Thoracic aorta (tissue), 2 donors: Measurements from ENCODE around the gene PRKAG1. TPM values are rescaled to one million over a fixed set of nuclear protein-coding genes. Genes with fewer than 3 reads are reported as not detected.

Experiments
- ATAC-seq: fragments of 150-250 bp; one replicate; pipeline ENCODE4 v1.8.0; 2017; ENCODE audit warnings: low read depth; ENCODE audit not compliant: insufficient number of reproducible peaks, low FRiP score
- DNase-seq: peaks from one replicate; pipeline ENCODE4 v3.0.0-alpha.2; 2020; ENCODE audit warnings: low spot score
- H3K27ac ChIP-seq, 2 donors: fragments of 200-600 bp; sonication (generic); 1 replicate in 1 of 2; 2 replicates in 1 of 2; pipeline ENCODE4 v1.5.1; 2016; ENCODE audit warnings: mild to moderate bottlenecking in 2 of 2, moderate library complexity in 2 of 2
- H3K27me3 ChIP-seq: fragments of 200-600 bp; sonication (generic); replicated peaks from 2 replicates; pipeline ENCODE4 v1.6.0; 2016; ENCODE audit warnings: mild to moderate bottlenecking; ENCODE audit not compliant: insufficient read depth
- H3K36me3 ChIP-seq: fragments of 200-600 bp; sonication (generic); one replicate; pipeline ENCODE4 v1.5.1; 2016
- H3K4me1 ChIP-seq, 2 donors: fragments of 200-600 bp; sonication (generic); 1 replicate in 1 of 2; 2 replicates in 1 of 2; pipeline versions ENCODE4 v1.5.1 to v1.6.0; 2016; ENCODE audit warnings: low read depth in 2 of 2, mild to moderate bottlenecking in 1 of 2; ENCODE audit not compliant: control insufficient read depth in 1 of 2
- H3K4me3 ChIP-seq: fragments of 200-600 bp; sonication (generic); 2 replicates; pipeline ENCODE4 v1.5.1; 2016; ENCODE audit warnings: mild to moderate bottlenecking
- H3K9me3 ChIP-seq: fragments of 200-600 bp; sonication (generic); 2 replicates; pipeline ENCODE4 v1.5.1; 2016
- CTCF ChIP-seq: fragments of 200-600 bp; sonication (generic); IDR thresholded peaks from one replicate; pipeline ENCODE4 v1.5.1; 2019; ENCODE audit warnings: antibody characterized with exemption
- total RNA-seq, 2 donors: library from RNA; depleted of rRNA; stranded (reverse); fragments of >200 nt; gene quantifications; one replicate each; pipeline versions ENCODE4 v1.1.0 to v1.2.3, GENCODE V29; 2016

Gene PRKAG1
- total RNA-seq, 2 donors from 2014 or later = 53.2 to 68.1 TPM

GRCh38 chr12:49043241-49043640 lies 24.7 kb upstream of the PRKAG1 start:
- no peak overlapping the region for H3K4me3 ChIP-seq
- H3K36me3 ChIP-seq = peaks cover 95% of the 10 kb centered on the region
- no peaks in the 10 kb centered on the region for H3K4me1 ChIP-seq
- ATAC-seq (no peak), DNase-seq (no peak)
- H3K27ac ChIP-seq = no peak overlapping the region
- H3K9me3 ChIP-seq = no peaks in the 10 kb centered on the region
- TF ChIP-seq CTCF = no peak
- H3K27me3 ChIP-seq = no peaks in the 10 kb centered on the region

GRCh38 chr12:49041881-49042484 lies 23.4 kb upstream of the PRKAG1 start:
- TF ChIP-seq CTCF = no peak
- peaks cover 96% of the 10 kb centered on the region for H3K36me3 ChIP-seq
- no peaks in the 10 kb centered on the region for H3K9me3 ChIP-seq
- H3K4me1 ChIP-seq = no peaks in the 10 kb centered on the region
- no peak overlapping the region for H3K27ac ChIP-seq
- DNase-seq = no peak
- ATAC-seq = no peak
- no peaks in the 10 kb centered on the region for H3K27me3 ChIP-seq
- H3K4me3 ChIP-seq = no peak overlapping the region

- DNase-seq (no peak), ATAC-seq (no peak)
- no peaks in the 10 kb centered on the region for H3K9me3 ChIP-seq
- H3K4me1 ChIP-seq = no peaks in the 10 kb centered on the region
- no peak overlapping the region for H3K27ac ChIP-seq
- H3K4me3 ChIP-seq = no peak overlapping the region
- TF ChIP-seq CTCF = no peak
- peaks cover 94% of the 10 kb centered on the region for H3K36me3 ChIP-seq
- H3K27me3 ChIP-seq = no peaks in the 10 kb centered on the region
These were observed 22.7 kb upstream of the PRKAG1 start for GRCh38 chr12:49041036-49041880.

- Histone ChIP-seq H3K27me3 (no peaks in the 10 kb centered on the region), H3K27ac (no peak overlapping the region), H3K9me3 (no peaks in the 10 kb centered on the region), H3K36me3 (peaks cover 85% of the 10 kb centered on the region), H3K4me1 (no peaks in the 10 kb centered on the region), H3K4me3 (no peak overlapping the region)
- no peak for TF ChIP-seq CTCF
- DNase-seq (no peak), ATAC-seq (no peak)
These were observed 21.8 kb upstream of the PRKAG1 start for GRCh38 chr12:49040364-49040855.
